Upper lobe of right lung (tissue), 1 donor: ENCODE data around the gene RAI14. TPM values are rescaled to one million over a fixed set of nuclear protein-coding genes. Genes with fewer than 3 reads are reported as not detected.

Experiments used
- ATAC-seq: fragments of 200-7000 bp; cut with Tn5 transposase; one replicate; pipeline ENCODE4 v1.9.1; 2020; ENCODE audit warnings: mild to moderate bottlenecking, moderate library complexity
- DNase-seq: peaks from one replicate; pipeline ENCODE4 v3.0.0-alpha.2; 2020
- H3K27ac ChIP-seq: fragments of 200-600 bp; one replicate; pipeline ENCODE4 v1.8.0; 2022
- H3K27me3 ChIP-seq: fragments of 200-600 bp; one replicate; pipeline ENCODE4 v1.8.0; 2022; ENCODE audit warnings: mild to moderate bottlenecking
- H3K36me3 ChIP-seq: fragments of 200-600 bp; one replicate; pipeline ENCODE4 v1.8.0; 2022
- H3K4me1 ChIP-seq: fragments of 200-600 bp; one replicate; pipeline ENCODE4 v1.8.0; 2022
- H3K4me3 ChIP-seq: fragments of 200-600 bp; one replicate; pipeline ENCODE4 v1.8.0; 2022; ENCODE audit warnings: mild to moderate bottlenecking
- H3K9me3 ChIP-seq: fragments of 200-600 bp; one replicate; pipeline ENCODE4 v1.8.0; 2022
- CTCF ChIP-seq: fragments of 200-600 bp; IDR thresholded peaks from one replicate; pipeline ENCODE4 v1.8.0; 2022; ENCODE audit warnings: antibody characterized with exemption
- intact Hi-C: fragments of 100-400 bp; cut with DNase I; formaldehyde crosslinking; loops from one replicate; pipeline ENCODE4 v1.11.0; 2022
- total RNA-seq: library from RNA; stranded (reverse); fragmentation: NEBNext Ultra II Directional; extraction: Animal tissue kit (Norgen Biotek cat#: 25700); gene quantifications from one replicate; pipeline ENCODE4 v1.2.1, GENCODE V29; 2021
- donor health status: DM: no; HTN: yes; CAD: no; lungs with severe emphysema.

RAI14 gene
- total RNA-seq, 1 donor from 2014 or later = 79.6 TPM

GRCh38 chr5:34692786-34693185 lies 36.7 kb downstream of the RAI14 start:
- ATAC-seq = no peak
- Histone ChIP-seq H3K4me1 (peaks cover 26% of the 10 kb centered on the region), H3K9me3 (no peaks in the 10 kb centered on the region), H3K4me3 (no peak overlapping the region), H3K27me3 (no peaks in the 10 kb centered on the region), H3K36me3 (no peaks in the 10 kb centered on the region), H3K27ac (no peak overlapping the region)
- no peak for TF ChIP-seq CTCF
- intact Hi-C loops = no loop called here
- no peak for DNase-seq

DNA sequence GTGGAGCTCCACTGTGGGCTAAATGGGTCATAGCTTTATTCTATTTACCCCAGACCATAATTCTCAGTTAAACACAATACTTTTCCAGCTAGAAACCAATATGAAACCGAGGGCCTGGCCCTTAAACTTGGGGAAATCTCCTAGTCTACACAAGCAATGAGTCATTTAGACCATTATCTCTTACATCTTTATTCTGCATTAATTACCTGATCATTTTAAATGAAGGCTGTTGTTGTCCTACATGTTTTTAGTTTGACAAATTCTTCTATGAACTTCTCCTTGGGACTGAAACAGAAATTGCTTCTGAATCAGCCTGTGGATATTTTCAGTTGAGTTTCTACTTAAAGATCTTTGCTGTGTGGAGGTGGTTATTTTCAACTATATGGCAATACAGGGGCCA lies 37.9 kb downstream of the RAI14 start:
- H3K4me1 ChIP-seq = peaks cover 26% of the 10 kb centered on the region
- intact Hi-C loops = no loop called here
- ATAC-seq = no peak
- H3K9me3 ChIP-seq = no peaks in the 10 kb centered on the region
- DNase-seq = no peak
- no peaks in the 10 kb centered on the region for H3K36me3 ChIP-seq
- no peak for TF ChIP-seq CTCF
- no peak overlapping the region for H3K4me3 ChIP-seq
- H3K27ac ChIP-seq = no peak overlapping the region
- no peaks in the 10 kb centered on the region for H3K27me3 ChIP-seq

DNA sequence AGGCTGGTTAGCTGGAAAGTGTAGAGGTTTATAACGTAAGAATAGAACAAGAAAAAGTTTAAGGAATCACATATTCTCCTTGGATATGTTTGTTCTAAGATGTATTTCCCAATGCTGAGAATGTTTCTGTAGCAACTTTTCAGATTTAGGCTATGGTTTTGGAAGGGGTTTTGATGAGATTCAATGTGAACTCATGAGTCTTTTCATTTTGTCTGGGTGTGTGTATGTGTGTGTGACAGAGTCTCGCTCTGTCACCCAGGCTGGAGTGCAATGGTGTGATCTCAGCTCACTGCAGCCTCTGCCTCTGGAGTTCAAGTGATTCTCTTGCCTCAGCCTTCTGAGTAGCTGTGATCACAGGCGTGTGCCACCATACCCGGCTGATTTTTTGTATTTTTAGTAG lies 38.6 kb downstream of the RAI14 start:
- no peaks in the 10 kb centered on the region for H3K9me3 ChIP-seq
- no peak overlapping the region for H3K4me3 ChIP-seq
- peaks cover 29% of the 10 kb centered on the region for H3K4me1 ChIP-seq
- ATAC-seq (no peak), DNase-seq (no peak)
- no peaks in the 10 kb centered on the region for H3K27me3 ChIP-seq
- peak overlapping the region; percentile 7 for H3K27ac ChIP-seq
- H3K36me3 ChIP-seq = no peaks in the 10 kb centered on the region
- intact Hi-C loops = no loop called here
- no peak for TF ChIP-seq CTCF

DNA sequence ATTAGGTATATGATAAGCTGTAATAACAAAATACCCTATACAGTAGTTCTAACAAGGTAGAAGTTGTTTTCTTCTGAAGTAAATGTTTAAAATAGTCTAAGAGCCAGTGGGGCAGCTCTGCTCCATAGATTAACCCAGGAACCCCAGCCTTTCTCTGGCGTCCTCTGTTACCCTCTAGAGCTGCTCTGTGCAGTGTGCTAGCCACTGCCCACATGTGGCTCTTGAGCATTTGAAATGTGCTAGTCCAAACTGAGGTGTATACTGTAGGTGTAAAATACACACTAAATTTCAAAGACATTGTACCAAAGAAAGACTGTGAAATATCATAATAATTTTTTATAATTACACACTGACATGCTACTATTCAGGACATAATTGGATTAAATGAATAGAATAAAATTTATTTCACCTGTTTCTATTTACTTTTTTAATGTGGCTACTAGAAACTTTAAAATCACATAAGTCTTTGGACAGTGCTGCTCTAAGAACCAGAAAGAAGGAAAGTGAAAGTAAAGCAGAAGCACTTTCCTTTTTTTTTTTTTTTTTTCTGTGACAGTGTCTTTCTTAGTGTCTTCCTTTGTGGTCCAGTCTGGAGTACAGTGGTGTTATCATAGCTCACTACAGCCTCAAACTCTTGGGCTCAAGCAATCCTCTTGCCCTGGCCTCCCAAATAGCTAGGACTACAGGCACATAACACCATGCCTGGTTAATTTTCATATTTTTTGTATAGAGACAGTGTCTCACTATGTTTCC lies 39.3 kb downstream of the RAI14 start:
- no peak for TF ChIP-seq CTCF
- peak overlapping the region; percentile 7 for H3K27ac ChIP-seq
- intact Hi-C loops = no loop called here
- no peaks in the 10 kb centered on the region for H3K27me3 ChIP-seq
- ATAC-seq (no peak), DNase-seq (no peak)
- H3K4me1 ChIP-seq = peaks cover 29% of the 10 kb centered on the region
- no peaks in the 10 kb centered on the region for H3K36me3 ChIP-seq
- H3K9me3 ChIP-seq = no peaks in the 10 kb centered on the region
- H3K4me3 ChIP-seq = peak overlapping the region; percentile 16

DNA sequence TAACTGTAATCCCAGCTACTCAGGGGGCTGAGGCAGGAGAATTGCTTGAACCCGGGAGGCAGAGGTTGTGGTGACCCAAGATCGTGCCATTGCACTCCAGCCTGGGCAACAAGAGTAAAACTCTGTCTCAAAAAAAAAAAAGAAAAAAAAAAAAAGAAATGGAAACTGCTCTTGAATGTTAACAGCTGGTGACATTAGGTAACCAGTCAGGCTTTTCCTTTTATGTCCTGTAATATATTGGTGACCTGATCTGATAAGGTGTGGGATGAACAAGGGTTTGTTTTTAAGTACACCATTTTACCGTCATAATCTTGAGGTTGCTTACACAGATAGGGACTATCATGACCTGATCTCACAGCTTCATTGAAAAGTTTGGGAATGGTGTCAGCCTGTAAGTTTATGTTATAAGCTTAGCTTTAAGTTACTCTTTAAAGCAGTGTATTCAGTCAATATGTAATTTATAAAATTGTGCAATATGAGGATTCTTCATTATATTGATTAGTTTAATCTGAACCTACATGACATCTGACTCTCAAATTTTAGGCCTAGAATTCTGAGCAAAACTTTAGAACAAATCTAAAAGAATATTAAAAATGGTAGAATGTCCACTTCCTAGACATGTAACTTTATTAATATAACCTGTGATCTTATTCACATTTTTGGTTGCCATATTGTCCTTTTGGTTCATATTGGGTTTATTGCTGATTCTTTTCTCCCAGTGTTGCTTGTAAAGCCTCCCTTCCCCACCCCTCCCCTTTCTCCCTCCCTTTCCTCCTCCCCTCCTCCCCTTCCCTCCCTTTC lies 41.4 kb downstream of the RAI14 start:
- no peak for TF ChIP-seq CTCF
- no peak overlapping the region for H3K27ac ChIP-seq
- no peaks in the 10 kb centered on the region for H3K27me3 ChIP-seq
- H3K4me1 ChIP-seq = peaks cover 22% of the 10 kb centered on the region
- H3K9me3 ChIP-seq = no peaks in the 10 kb centered on the region
- intact Hi-C loops = no loop called here
- no peaks in the 10 kb centered on the region for H3K36me3 ChIP-seq
- DNase-seq = no peak
- no peak overlapping the region for H3K4me3 ChIP-seq
- ATAC-seq = no peak
